Right lobe of liver (tissue), 6 donors: Measurements from ENCODE around the gene DNAH10. TPM values are rescaled to one million over a fixed set of nuclear protein-coding genes. Genes with fewer than 3 reads are reported as not detected.

Experiments used
- ATAC-seq, 4 donors: fragments of 200-7000 bp; cut with Tn5 transposase; one replicate each; pipeline ENCODE4 v1.9.1; 2020; ENCODE audit warnings: mild to moderate bottlenecking in 4 of 4, moderate library complexity in 4 of 4
- DNase-seq, 3 donors: peaks; one replicate each; pipeline ENCODE4 v3.0.0-alpha.2; 2020
- H3K27ac ChIP-seq, 3 donors: fragments of 200-600 bp; one replicate each; pipeline ENCODE4 v1.8.0; 2022
- H3K27me3 ChIP-seq, 2 donors: fragments of 200-600 bp; one replicate each; pipeline ENCODE4 v1.8.0; 2022
- H3K36me3 ChIP-seq, 4 donors: fragments of 200-600 bp; sonication (generic) in 1 of 4; one replicate each; pipeline versions ENCODE4 v1.5.1 to v1.8.0; 2017 to 2022; ENCODE audit warnings: control low read depth in 1 of 4
- H3K4me1 ChIP-seq, 4 donors: fragments of 200-600 bp; sonication (generic) in 1 of 4; one replicate each; pipeline versions ENCODE4 v1.5.1 to v1.8.0; 2017 to 2022; ENCODE audit warnings: control low read depth in 1 of 4
- H3K4me3 ChIP-seq, 3 donors: fragments of 200-600 bp; one replicate each; pipeline ENCODE4 v1.8.0; 2022
- H3K9me3 ChIP-seq, 4 donors: fragments of 200-600 bp; sonication (generic) in 1 of 4; one replicate each; pipeline versions ENCODE4 v1.5.1 to v1.8.0; 2017 to 2022; ENCODE audit warnings: control low read depth in 1 of 4
- CTCF ChIP-seq, 4 donors: fragments of 200-600 bp in 3 of 4; fragments of 450-650 bp in 1 of 4; IDR thresholded peaks; one replicate each; pipeline versions ENCODE4 v1.5.1 to v1.8.0; 2016 to 2022; ENCODE audit warnings: antibody characterized with exemption in 4 of 4, mild to moderate bottlenecking in 2 of 4
- POLR2A ChIP-seq: fragments of 450-650 bp; IDR thresholded peaks from one replicate; pipeline ENCODE4 v1.6.1; 2017; ENCODE audit warnings: antibody characterized with exemption, mild to moderate bottlenecking
- WGBS: methylation state at CpG from one replicate; pipeline ENCODE4 v1.1.6; 2018; ENCODE audit warnings: low coverage, low lambda C conversion rate; ENCODE audit not compliant: insufficient coverage; ENCODE audit errors: missing lambda C conversion rate; 5-methylcytosine and 5-hydroxymethylcytosine counted together
- intact Hi-C, 2 donors: fragments of 100-400 bp; cut with DNase I; formaldehyde crosslinking; loops; one replicate each; pipeline versions ENCODE4 v1.11.2 to v1.14.1; 2022
- total RNA-seq, 6 experiments: library from RNA; depleted of rRNA in 2 of 6; stranded (reverse); fragments of >200 nt in 2 of 6; fragmentation: NEBNext Ultra II Directional in 3 of 6; extraction: Animal tissue kit (Norgen Biotek cat#: 25700) in 3 of 6; gene quantifications; one replicate each; pipeline versions ENCODE4 v1.1.0 to v1.2.4, GENCODE V29; 2016 to 2023
- donor health status: DM: no; HTN: yes; CAD: no.
- donor health status: DM: no; HTN: no; CAD: no.
- donor health status: DM: no; HTN: no; CAD: no.
- donor health status: DM: no; HTN: yes; CAD: no.
- donor health status: DM: no; HTN: yes; CAD: no.

Gene DNAH10
- total RNA-seq, 6 experiments from 2014 or later, result under 0.01 to 0.40 (median 0.16) TPM; not detected in 1

DNA sequence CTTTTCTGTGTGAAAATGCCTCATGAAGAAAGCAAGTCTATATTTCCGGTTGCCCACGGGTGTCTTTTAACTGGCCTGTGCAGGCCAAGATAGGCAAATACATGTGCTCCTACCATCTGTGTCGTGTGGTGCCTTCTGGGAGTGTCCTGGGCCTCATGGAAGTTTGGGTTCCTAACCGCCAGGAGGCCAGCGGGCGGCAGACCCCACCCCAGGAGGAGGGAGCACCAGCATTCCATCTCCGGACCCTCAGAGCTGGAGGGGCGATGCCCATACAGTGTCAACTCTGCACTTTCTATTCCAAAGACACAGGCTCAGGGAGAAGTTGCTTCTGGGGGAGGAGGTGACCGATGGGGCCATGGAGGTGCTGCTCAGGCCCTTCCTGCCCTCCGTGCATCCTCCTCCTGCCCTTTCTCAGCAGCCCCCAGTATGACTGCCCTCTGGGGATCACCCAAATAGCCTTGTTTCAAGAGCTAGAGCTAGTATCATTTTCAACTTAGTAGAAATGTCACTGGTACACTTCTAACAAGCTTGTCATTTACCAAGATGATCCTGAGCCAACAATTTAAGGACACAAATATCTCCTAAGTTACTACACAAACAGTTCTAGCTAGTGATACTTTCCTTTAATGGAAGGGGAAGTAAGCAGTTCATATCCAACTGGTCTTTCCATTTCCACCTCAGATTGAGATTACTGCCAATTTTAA is 192.7 kb downstream of the DNAH10 start:
- H3K27ac ChIP-seq, result no peak overlapping the region
- H3K4me1 ChIP-seq, result peaks cover 0 to 4% (median 1%) of the 10 kb centered on the region in 4 donors
- no peak for TF ChIP-seq CTCF (IDR thresholded peaks at IDR 0.05)
- TF ChIP-seq POLR2A, result no peak
- H3K36me3 ChIP-seq, result no peaks in the 10 kb centered on the region
- DNase-seq (no peak), ATAC-seq (no peak)
- no peaks in the 10 kb centered on the region for H3K27me3 ChIP-seq
- intact Hi-C loops, result no loop called here
- no CpG with 5 or more reads among the region's 10 CpGs for WGBS
- H3K4me3 ChIP-seq, result no peak overlapping the region
- no peaks in the 10 kb centered on the region for H3K9me3 ChIP-seq

- H3K27me3 ChIP-seq, result no peaks in the 10 kb centered on the region
- no peak for DNase-seq
These were observed 194.1 kb downstream of the DNAH10 start for GRCh38 chr12:123956249-123956648.

GRCh38 chr12:123957196-123957595 is 195.1 kb downstream of the DNAH10 start:
- H3K9me3 ChIP-seq, result no peaks in the 10 kb centered on the region
- no peaks in the 10 kb centered on the region for H3K27me3 ChIP-seq
- H3K4me1 ChIP-seq, result no peaks in the 10 kb centered on the region
- TF ChIP-seq POLR2A, result no peak
- DNase-seq, result no peak
- H3K27ac ChIP-seq, result no peak overlapping the region
- intact Hi-C loops, result no loop called here
- no peak overlapping the region for H3K4me3 ChIP-seq
- no peaks in the 10 kb centered on the region for H3K36me3 ChIP-seq
- ATAC-seq, result no peak
- WGBS, result 75% methylated on average over 1 of the region's 3 CpGs

More at GRCh38 chr12:123956249-123956648, 194.1 kb downstream of the DNAH10 start:
- no peaks in the 10 kb centered on the region for H3K9me3 ChIP-seq
- H3K27ac ChIP-seq, result no peak overlapping the region
- ATAC-seq, result no peak
- 86% methylated on average over 9 of the region's 9 CpGs for WGBS
- H3K36me3 ChIP-seq, result no peaks in the 10 kb centered on the region
- H3K4me1 ChIP-seq, result no peaks in the 10 kb centered on the region
- intact Hi-C loops, result no loop called here
- no peak overlapping the region for H3K4me3 ChIP-seq
- no peak for TF ChIP-seq POLR2A
- no peak for TF ChIP-seq CTCF (IDR thresholded peaks at IDR 0.05)

GRCh38 chr12:123958462-123958861 is 196.4 kb downstream of the DNAH10 start:
- no peaks in the 10 kb centered on the region for H3K27me3 ChIP-seq
- no peak overlapping the region for H3K27ac ChIP-seq
- DNase-seq, result no peak
- ATAC-seq, result peak; percentile 30 to 51 (median 42)
- H3K9me3 ChIP-seq, result no peaks in the 10 kb centered on the region
- 57% methylated on average over 7 of the region's 8 CpGs for WGBS
- H3K4me1 ChIP-seq, result peaks cover 0 to 3% (median 1%) of the 10 kb centered on the region in 4 donors
- TF ChIP-seq CTCF (IDR thresholded peaks at IDR 0.05), result no peak
- no peak for TF ChIP-seq POLR2A
- intact Hi-C loops, result no loop called here
- H3K4me3 ChIP-seq, result no peak overlapping the region
- no peaks in the 10 kb centered on the region for H3K36me3 ChIP-seq

GRCh38 chr12:123958876-123959275 is 196.8 kb downstream of the DNAH10 start:
- no peak for ATAC-seq
- Histone ChIP-seq H3K36me3 (no peaks in the 10 kb centered on the region), H3K4me1 (peaks cover 0 to 7% (median 3%) of the 10 kb centered on the region in 4 donors), H3K27ac (no peak overlapping the region), H3K4me3 (no peak overlapping the region), H3K27me3 (no peaks in the 10 kb centered on the region), H3K9me3 (no peaks in the 10 kb centered on the region)
- 84% methylated on average over 9 of the region's 9 CpGs for WGBS
- DNase-seq, result no peak
- TF ChIP-seq CTCF (IDR thresholded peaks at IDR 0.05) (no peak), POLR2A (no peak)
- intact Hi-C loops, result no loop called here
